SKM-1 treated with dmso at 0.1 percent for 144 hours (cell line): Measurements from ENCODE around the gene C16orf74.
A peak's percentile ranks its signal among the peaks of the same experiment; 100 is the strongest.

Source experiments
- DNase-seq: peaks from one replicate; lab custom pipeline; 2025; ENCODE audit not compliant: unreplicated experiment; lab: John Stamatoyannopoulos, UW

C16orf74 gene

GRCh38 chr16:85676466-85676865, 74.4 kb downstream of the C16orf74 start:
- no peak for DNase-seq

GRCh38 chr16:85675251-85675874, 75.5 kb downstream of the C16orf74 start:
- no peak for DNase-seq

DNA sequence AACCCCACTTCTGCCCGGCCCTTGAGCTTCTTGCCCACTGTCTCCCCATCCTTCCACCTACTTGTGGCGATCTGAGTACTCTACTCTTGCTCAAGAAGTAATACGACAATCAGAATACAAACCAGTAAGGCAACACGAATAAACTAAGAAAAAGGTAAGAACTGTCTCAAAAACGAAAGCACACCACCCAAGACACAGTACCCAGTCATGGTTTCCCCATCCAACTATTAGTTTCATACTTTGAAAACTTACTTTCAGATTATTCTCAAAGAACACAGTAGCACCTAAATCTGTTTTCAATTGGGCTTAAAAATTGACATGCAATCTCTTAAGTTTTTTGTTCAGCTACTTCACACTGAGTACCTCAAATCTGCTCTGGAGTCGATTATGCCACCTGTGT, 76.1 kb downstream of the C16orf74 start:
- DNase-seq = no peak

DNA sequence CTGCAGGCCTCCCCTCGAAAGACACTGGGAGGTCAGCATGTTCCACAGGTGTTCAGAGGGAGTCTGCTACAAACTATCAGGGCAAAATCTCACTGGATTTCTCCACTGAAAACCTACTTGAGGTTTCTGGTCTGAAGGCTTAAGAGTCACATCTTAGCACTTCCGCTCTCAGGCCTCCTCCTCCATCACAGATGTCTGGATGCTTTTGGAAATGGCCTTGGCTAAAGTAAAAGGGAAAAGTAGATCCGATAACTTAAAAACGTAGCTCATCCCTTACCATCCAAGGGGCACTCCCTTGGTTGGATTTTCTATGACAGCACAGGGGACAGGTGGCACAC, 76.5 kb downstream of the C16orf74 start:
- DNase-seq = no peak

DNA sequence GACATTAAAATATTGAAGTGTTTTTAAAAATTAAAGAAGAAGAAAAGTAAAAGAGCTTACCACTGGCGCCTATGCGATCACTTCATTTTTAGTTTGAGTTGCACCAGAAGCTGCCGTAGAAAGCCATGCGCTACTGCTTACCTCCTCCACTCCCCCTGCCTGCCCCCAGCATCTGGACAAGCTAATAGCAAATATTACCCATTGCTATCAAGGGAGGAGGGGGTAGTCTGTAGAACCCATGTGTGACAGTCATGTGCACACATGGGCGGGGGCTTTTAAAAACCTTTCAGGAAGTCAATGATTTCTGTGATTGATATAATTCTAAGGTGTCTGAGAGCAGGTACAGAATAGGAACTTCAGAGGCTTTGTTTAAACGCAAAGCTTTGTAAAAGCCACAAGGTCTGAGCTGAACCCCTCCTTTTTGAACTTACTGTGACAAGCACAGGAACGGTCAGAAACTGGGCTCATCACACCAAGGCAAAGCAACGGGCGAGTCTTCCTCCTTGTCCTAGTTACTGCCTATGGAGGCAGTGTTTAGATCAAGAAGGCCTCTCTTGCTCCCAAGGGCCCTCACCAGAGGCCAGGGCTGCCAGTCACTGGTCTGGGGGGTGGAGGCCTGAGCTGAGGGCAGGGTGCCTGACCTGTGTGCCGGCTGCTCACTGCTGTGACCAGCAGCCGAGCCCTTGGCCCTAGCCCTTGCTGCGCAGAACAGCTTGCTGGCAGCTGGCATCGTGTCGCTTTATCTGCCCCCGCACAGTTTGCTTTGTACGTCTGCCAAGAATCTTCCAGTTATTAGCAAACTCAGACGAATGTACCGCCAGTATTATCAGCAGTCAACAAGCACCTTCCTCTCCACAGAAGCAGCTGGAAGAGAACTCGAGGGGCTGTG, 77.1 kb downstream of the C16orf74 start:
- no peak for DNase-seq

DNA sequence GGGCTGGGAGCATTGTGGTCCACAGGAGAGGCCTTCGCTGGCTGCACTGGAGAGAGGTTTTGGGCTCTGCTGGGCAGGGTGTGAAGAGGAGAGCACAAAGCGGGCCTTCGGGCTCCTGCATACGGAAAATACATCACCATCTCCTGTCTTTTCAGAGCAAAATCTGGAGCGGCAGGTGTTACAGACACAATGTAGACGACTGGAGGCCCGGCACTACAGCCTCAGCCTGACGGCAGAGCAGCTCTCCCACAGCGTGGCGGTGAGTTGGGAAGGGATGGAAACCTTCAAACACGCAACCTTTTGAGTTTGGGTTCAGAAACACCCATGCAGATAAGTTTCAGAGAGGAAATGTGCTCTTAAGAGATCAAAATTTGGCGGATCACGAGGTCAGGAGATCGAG, 80.1 kb downstream of the C16orf74 start:
- no peak for DNase-seq

DNA sequence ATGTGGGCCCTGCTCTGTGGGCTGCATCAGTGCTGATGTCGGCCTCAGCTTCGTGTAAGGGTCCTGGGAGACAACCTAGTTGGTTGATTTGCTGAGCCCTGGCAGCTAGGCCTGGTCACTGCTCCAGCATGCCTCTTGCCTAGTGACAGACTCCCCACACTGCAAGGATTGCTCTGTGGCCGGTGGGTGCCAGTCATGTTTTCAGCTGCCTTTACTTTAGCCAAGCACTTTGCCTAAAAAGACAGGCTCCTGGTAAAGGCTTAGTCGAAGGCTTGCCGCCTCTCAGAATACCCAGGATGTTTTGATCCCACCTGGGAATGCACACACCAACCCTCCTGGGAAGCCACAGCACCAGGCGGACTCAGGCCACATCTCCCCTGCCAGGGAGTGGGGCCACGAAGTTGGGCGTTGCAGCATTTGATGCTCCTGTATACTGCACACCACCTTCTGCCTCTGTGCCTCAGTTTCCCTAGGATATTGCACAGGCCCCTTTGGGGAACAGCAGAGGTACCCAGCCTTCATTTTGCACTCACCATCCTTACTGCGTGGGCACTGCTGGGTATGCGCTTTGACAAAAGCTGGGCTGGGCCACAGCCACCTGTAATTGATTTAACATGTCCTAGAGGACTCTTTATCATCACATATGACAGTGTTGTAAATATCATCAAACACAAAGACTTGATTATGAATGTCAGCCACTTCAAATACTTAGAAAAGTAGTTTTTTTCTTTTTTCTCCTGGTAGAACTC, 82.0 kb downstream of the C16orf74 start:
- DNase-seq = no peak

DNA sequence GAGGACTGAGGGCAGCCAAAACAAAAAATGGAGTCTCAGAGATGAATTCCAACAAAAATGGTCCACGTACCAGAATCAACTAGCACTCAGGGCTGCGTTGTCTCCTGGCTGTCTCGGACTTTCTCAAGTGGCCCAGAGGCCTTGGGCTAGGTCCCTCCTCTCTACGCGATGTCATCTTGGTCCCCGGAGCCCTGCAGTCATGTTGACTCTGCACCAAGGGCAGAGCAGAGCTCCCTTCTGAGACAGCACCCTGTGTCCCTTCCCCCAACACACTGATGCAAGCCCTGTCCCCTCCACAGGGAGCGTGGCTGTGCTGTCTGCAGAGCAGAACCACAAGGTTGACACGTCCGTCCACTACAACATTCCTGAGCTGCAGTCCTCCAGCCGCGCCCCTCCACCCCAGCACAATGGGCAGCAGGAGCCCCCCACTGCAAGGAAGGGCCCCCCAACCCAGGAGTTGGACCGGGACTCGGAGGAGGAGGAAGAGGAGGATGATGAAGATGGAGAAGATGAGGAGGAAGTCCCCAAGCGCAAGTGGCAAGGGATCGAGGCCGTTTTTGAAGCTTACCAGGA, 83.0 kb downstream of the C16orf74 start:
- no peak for DNase-seq

GRCh38 chr16:85667261-85667660, 83.6 kb downstream of the C16orf74 start:
- no peak for DNase-seq

GRCh38 chr16:85665929-85666328, 85.0 kb downstream of the C16orf74 start:
- no peak for DNase-seq

- DNase-seq = no peak
Observed at GRCh38 chr16:85665373-85665740, 85.5 kb downstream of the C16orf74 start.

- DNase-seq = no peak
Observed at GRCh38 chr16:85664580-85665372, 86.1 kb downstream of the C16orf74 start.

GRCh38 chr16:85663891-85664321, 87.0 kb downstream of the C16orf74 start:
- no peak for DNase-seq

- no peak for DNase-seq
Observed at GRCh38 chr16:85662976-85663830, 87.7 kb downstream of the C16orf74 start.

DNA sequence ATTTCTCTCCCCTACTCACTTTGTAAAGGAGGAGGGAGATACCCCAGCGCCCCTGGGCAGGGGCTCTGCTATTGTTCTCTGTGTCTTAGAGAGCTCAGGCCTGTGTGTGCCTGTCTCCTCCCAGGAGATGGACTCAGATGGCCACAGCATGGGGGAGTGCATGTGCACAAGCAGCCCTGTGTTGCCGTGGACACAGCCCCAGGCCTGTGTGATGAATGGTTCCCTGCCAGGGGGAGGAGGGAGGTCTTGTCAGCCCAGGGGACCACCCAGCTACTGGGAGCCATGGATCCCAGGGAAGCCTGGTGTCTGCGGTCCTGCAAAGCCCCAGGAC, 88.4 kb downstream of the C16orf74 start:
- no peak for DNase-seq

GRCh38 chr16:85661740-85662481, 89.0 kb downstream of the C16orf74 start:
- DNase-seq = no peak

- no peak for DNase-seq
Observed at GRCh38 chr16:85660843-85661739, 89.8 kb downstream of the C16orf74 start.

DNA sequence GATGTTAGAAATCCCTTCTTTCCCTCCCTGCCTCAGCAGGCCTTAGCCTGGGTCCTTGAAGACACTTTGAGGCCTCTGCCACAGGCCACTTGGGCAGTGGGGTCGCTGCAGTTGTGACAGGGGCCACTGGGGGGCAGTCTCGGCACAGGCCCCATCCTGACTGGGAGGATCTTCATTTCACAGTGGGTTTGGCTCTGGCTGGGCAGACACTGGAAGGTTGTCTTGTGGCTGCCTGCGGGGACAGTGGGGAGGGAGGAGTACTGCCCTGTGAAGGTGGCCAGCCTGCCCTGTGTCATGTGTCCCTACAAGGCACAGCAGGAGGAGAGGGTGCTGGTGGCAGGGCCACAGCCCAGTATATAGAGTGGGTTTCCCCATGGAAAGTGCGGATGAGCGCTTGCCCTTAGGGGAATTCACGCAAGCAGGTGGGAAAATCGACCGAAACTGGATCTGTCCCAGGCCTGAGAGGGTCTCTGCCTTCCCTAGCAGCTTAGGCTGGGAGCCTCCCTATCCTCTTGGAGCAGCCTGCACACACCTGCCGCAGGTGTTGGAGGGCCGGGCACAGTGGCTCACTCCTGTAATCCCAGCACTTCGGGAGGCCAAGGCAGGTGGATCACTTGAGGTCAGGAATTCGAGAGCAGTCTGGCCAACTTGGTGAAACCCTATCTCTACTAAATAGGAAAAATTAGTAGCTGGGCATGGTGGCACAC, 90.9 kb downstream of the C16orf74 start:
- peak; percentile 19 for DNase-seq
